Epithelial cell of proximal tubule (primary cell): ENCODE results near the gene TNFSF15. TPM values are rescaled to one million over a fixed set of nuclear protein-coding genes. Genes with fewer than 3 reads are reported as not detected.

ENCODE experiments used
- DNase-seq: peaks from one replicate; pipeline ENCODE4 v3.0.0-alpha.2; 2011; ENCODE audit warnings: low read depth
- H3K4me3 ChIP-seq: 2 replicates; pipeline ENCODE4 v1.5.1; 2011; ENCODE audit warnings: low read depth, mild to moderate bottlenecking, low read length
- total RNA-seq: library from RNA; depleted of rRNA; stranded (reverse); fragments of >200 nt; gene quantifications from 2 replicates; pipeline ENCODE4 v1.2.3, GENCODE V29; 2015
- TF ChIP-seq, protein P1 (sequence below): conservative IDR thresholded peaks from 2 replicates; pipeline ENCODE4 v1.5.1; 2012; ENCODE audit warnings: low read depth, mild to moderate bottlenecking, low read length

Gene TNFSF15
- total RNA-seq, 1 donor from 2014 or later: 0.81 TPM

DNA sequence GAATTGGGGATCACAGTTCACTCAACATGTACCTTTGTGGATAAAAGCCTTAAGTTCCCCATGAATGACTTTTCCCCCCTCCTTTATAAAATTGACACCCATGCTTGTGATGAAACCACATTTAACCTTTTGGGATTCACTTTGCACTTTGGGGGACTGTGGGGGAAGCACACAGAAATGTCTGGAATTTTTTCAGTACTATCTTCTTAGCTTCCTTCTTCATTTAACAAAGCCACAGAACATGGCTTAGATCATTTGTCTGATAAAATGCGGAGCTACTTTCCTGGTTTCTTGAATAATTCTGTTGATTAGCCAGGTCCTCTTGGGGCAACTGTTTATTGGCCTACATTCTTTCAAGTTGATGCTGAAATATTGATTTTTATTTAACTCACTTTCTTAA lies 29.9 kb downstream of the TNFSF15 start:
- DNase-seq: no peak
- TF ChIP-seq, protein P1, sequence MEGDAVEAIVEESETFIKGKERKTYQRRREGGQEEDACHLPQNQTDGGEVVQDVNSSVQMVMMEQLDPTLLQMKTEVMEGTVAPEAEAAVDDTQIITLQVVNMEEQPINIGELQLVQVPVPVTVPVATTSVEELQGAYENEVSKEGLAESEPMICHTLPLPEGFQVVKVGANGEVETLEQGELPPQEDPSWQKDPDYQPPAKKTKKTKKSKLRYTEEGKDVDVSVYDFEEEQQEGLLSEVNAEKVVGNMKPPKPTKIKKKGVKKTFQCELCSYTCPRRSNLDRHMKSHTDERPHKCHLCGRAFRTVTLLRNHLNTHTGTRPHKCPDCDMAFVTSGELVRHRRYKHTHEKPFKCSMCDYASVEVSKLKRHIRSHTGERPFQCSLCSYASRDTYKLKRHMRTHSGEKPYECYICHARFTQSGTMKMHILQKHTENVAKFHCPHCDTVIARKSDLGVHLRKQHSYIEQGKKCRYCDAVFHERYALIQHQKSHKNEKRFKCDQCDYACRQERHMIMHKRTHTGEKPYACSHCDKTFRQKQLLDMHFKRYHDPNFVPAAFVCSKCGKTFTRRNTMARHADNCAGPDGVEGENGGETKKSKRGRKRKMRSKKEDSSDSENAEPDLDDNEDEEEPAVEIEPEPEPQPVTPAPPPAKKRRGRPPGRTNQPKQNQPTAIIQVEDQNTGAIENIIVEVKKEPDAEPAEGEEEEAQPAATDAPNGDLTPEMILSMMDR: no peak
- no peak overlapping the region for H3K4me3 ChIP-seq

DNA sequence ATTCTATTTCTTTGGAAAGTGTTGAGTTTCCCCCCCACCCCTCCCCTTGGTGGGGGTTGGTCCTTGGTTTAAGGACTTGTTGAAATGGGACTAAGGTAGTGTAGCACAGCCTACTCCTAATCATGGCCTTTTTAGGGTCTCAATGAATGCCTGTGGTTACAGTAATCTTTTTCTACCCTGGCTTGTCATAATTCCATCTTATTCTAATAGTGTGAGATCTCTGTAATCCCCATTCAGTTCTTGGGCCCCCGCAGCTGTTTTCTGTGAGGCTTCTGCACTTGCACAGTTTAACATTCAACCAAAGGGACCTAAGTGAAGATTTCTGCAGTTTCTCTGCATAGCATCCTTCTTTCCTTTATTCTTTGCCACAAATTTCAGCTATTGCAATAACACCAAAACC lies 30.7 kb downstream of the TNFSF15 start:
- TF ChIP-seq, protein P1: no peak
- DNase-seq: no peak
- H3K4me3 ChIP-seq: no peak overlapping the region

DNA sequence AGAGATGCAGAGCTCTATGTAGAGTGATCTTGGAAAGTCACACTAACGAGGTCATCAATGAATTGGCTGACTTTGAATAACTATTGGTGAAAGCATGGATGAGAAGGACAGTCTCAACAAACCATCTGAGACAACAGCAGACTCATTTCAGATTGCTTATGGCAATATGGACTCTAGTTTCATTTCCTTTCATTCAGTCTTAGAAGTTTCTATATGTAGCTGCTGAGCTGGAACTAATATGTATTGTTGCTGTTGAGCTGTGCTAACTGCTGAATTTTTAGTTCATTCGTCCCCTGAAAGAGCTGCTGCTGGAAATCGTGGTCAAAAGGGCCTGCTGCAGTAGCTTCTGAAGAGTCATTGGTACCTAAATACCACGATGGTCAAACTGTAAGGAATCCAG lies 31.3 kb downstream of the TNFSF15 start:
- H3K4me3 ChIP-seq: no peak overlapping the region
- TF ChIP-seq, protein P1: no peak
- DNase-seq: no peak

DNA sequence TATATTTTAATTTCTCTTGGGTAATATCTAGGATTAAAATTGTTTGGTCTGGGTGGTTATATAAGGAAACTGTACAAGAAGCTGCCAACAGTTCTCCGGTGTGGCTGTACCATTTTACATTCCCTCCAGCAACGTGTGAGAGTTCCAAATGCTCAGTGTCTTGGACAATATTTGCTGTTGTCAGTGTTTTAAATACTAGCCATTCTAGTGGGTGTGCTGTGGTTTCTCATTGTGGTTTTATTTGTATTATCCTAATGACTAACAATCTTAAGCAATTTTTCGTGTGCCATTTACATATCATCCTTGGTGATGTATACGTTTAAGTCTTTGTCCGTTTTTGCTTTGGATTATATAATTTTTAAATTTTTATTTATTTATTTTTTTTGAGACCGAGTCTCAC lies 34.0 kb downstream of the TNFSF15 start:
- DNase-seq: no peak
- TF ChIP-seq, protein P1: no peak
- H3K4me3 ChIP-seq: no peak overlapping the region

DNA sequence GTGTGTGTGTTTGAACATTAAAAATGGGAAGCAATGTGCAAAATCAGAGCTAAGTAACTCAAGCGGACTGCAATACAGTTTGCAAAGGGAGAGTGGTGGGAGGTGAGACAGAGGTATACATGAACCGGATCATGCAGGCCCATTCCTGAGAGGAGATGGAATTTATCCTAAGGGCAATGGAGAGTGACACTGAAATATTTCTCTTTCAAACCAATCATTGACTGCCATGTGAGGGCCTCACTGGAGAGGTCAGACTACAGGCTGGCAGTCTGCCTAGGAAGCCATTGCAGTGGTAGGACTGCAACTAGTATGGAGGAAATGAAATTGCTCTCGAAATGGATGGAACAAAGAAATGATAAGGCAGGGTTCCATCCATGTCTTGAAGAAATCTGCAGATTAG lies 34.8 kb downstream of the TNFSF15 start:
- TF ChIP-seq, protein P1: no peak
- no peak overlapping the region for H3K4me3 ChIP-seq
- DNase-seq: no peak

DNA sequence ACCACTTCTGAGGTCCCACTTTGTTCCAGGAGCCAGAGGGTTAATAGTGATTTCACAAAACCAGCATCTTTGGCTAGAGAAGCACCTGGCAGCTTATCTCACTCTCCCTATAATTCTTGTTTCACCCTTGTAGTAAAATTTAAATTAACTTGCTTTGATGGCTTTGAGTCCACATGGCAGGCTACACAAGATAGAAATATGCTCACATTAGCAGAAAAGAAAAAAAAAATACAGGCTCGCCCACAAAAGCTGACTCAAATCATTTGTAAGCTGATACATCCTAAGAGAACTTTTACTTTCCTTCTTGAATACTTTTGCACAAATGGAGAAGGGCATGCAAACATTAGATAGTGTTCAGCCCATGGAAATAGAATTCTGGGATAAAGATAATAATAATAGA lies 36.2 kb downstream of the TNFSF15 start:
- DNase-seq: no peak
- TF ChIP-seq, protein P1: no peak
- H3K4me3 ChIP-seq: no peak overlapping the region

DNA sequence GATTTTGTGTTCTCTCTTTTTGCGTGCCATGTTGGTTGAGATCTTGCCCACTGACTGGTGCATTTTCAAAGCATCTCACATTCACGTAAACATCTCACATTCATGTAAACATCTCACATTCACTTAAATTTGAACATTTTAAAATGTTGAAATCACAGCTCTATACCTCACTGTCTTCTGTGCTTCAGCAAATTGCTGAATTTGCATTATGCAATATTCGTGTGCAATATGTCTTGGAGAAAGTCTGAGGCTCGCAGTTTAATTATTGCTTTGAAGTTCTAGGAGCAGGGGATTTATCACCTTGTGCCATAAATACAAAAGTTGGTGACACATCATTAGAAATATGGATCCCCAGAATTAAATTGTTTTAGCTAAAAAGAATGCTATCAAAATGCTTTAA lies 42.6 kb downstream of the TNFSF15 start:
- no peak overlapping the region for H3K4me3 ChIP-seq
- DNase-seq: no peak
- TF ChIP-seq, protein P1: no peak
